ENCODE results near the gene LYPD3. TPM values are rescaled to one million over a fixed set of nuclear protein-coding genes. Genes with fewer than 3 reads are reported as not detected.

LYPD3 gene
- total and polyA plus RNA-seq, 2 experiments from 2014 or later: 4.6 to 13.2 TPM

DNA sequence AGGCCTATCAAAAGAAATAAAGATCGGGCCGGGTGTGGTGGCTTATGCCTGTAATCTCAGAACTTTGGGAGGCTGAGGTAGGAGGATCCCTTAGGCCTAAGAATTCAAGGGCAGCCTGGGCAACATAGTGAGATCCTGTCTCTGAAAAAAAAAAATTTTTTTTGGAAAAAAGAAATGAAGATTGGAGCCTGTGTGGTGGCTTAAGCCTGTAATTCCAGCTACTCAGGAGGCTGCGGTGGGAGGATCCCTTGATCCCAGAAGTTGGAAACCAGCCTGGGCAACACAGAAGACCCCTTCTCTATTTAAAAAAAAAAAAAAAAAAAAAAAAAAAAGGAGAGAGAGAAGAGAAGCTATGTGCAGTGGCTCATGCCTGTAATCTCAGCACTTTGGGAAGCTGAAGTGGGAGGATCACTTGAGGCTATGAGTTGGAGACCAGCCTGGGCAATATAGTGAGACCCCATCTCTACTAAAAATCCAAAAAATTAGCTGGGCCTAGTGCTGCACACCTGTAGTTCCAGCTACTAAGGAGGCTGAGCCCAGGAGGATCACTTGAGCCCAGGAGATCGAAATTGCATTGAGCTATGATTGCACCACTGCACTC is 14.7 kb upstream of the LYPD3 start:
- Histone ChIP-seq H3K9me2 (replicated peaks; ENCODE audit: insufficient read depth) (no peaks in the 10 kb centered on the region), H4K20me1 (ENCODE audit: insufficient read depth, poor library complexity, severe bottlenecking) (no peaks in the 10 kb centered on the region), H2AFZ (no peak overlapping the region), H3K4me2 (no peak overlapping the region), H3K27ac (no peak overlapping the region), H3K36me3 (replicated peaks; ENCODE audit: insufficient read depth, low read depth) (no peaks in the 10 kb centered on the region), H3K79me2 (no peaks in the 10 kb centered on the region), H3K27me3 (no peaks in the 10 kb centered on the region), H3K9me3 (ENCODE audit: low read depth) (no peaks in the 10 kb centered on the region), H3K4me3 (no peak overlapping the region), H3K4me1 (ENCODE audit: insufficient read depth) (no peaks in the 10 kb centered on the region)
- DNase-seq (ENCODE audit: low spot score): no peak
- no peak for TF ChIP-seq EZH2phosphoT487 (IDR thresholded peaks at IDR 0.05; ENCODE audit: low read depth, severe bottlenecking, unreplicated experiment)
- no peak for TF ChIP-seq EZH2 (IDR thresholded peaks at IDR 0.05; ENCODE audit: borderline replicate concordance)
- TF ChIP-seq, protein P1, sequence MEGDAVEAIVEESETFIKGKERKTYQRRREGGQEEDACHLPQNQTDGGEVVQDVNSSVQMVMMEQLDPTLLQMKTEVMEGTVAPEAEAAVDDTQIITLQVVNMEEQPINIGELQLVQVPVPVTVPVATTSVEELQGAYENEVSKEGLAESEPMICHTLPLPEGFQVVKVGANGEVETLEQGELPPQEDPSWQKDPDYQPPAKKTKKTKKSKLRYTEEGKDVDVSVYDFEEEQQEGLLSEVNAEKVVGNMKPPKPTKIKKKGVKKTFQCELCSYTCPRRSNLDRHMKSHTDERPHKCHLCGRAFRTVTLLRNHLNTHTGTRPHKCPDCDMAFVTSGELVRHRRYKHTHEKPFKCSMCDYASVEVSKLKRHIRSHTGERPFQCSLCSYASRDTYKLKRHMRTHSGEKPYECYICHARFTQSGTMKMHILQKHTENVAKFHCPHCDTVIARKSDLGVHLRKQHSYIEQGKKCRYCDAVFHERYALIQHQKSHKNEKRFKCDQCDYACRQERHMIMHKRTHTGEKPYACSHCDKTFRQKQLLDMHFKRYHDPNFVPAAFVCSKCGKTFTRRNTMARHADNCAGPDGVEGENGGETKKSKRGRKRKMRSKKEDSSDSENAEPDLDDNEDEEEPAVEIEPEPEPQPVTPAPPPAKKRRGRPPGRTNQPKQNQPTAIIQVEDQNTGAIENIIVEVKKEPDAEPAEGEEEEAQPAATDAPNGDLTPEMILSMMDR (IDR thresholded peaks at IDR 0.05; ENCODE audit: poor library complexity): no peak
- WGBS (ENCODE audit: low lambda C conversion rate, missing lambda C conversion rate): 96% methylated on average over 4 of the region's 4 CpGs

DNA sequence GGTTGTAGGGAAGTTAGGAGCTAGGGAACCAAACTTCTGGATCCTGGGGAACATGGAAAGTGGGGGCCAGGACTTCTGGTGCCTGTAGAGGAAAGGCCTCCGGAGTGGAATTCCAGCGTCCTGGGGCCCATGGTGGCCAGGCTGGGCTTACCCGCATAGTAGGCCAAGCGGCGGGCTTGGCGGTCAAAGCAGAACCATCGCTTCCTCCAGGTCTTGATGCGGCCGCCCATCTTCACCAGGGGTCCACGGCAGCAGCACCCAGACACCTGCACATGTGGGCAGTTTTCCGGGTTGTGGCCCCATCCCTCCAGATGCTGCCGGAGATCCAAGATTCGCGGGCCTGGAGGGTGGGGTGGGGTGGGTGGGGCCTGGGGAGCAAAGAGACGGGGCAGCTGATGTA is 13.8 kb upstream of the LYPD3 start:
- no peaks in the 10 kb centered on the region for H3K9me3 ChIP-seq (ENCODE audit: low read depth)

GRCh38 chr19:43478323-43478722 is 12.9 kb upstream of the LYPD3 start:
- H3K27ac ChIP-seq: no peak overlapping the region
- no peak overlapping the region for H2AFZ ChIP-seq
- H3K9me3 ChIP-seq (ENCODE audit: low read depth): no peaks in the 10 kb centered on the region
- H3K27me3 ChIP-seq: no peaks in the 10 kb centered on the region
- no peak overlapping the region for H3K4me2 ChIP-seq
- no peak for DNase-seq (ENCODE audit: low spot score)
- no peaks in the 10 kb centered on the region for H3K36me3 ChIP-seq (replicated peaks; ENCODE audit: insufficient read depth, low read depth)
- no peaks in the 10 kb centered on the region for H3K79me2 ChIP-seq
- no peaks in the 10 kb centered on the region for H3K4me1 ChIP-seq (ENCODE audit: insufficient read depth)
- no peaks in the 10 kb centered on the region for H3K9me2 ChIP-seq (replicated peaks; ENCODE audit: insufficient read depth)
- H4K20me1 ChIP-seq (ENCODE audit: insufficient read depth, poor library complexity, severe bottlenecking): no peaks in the 10 kb centered on the region
- WGBS (ENCODE audit: low lambda C conversion rate, missing lambda C conversion rate): 96% methylated on average over 3 of the region's 3 CpGs
- TF ChIP-seq EZH2phosphoT487 (IDR thresholded peaks at IDR 0.05; ENCODE audit: low read depth, severe bottlenecking, unreplicated experiment) (no peak), EZH2 (IDR thresholded peaks at IDR 0.05; ENCODE audit: borderline replicate concordance) (no peak)
- TF ChIP-seq, protein P1 (IDR thresholded peaks at IDR 0.05; ENCODE audit: poor library complexity): no peak
- no peak overlapping the region for H3K4me3 ChIP-seq

More for the DNA sequence above, 13.8 kb upstream of the LYPD3 start:
- Histone ChIP-seq H2AFZ (no peak overlapping the region), H3K4me3 (no peak overlapping the region), H4K20me1 (ENCODE audit: insufficient read depth, poor library complexity, severe bottlenecking) (no peaks in the 10 kb centered on the region), H3K4me2 (no peak overlapping the region), H3K36me3 (replicated peaks; ENCODE audit: insufficient read depth, low read depth) (no peaks in the 10 kb centered on the region), H3K79me2 (no peaks in the 10 kb centered on the region), H3K27me3 (no peaks in the 10 kb centered on the region), H3K4me1 (ENCODE audit: insufficient read depth) (no peaks in the 10 kb centered on the region), H3K9me2 (replicated peaks; ENCODE audit: insufficient read depth) (no peaks in the 10 kb centered on the region), H3K27ac (no peak overlapping the region)
- no peak for DNase-seq (ENCODE audit: low spot score)
- TF ChIP-seq EZH2phosphoT487 (IDR thresholded peaks at IDR 0.05; ENCODE audit: low read depth, severe bottlenecking, unreplicated experiment) (no peak), EZH2 (IDR thresholded peaks at IDR 0.05; ENCODE audit: borderline replicate concordance) (no peak)
- TF ChIP-seq, protein P1 (IDR thresholded peaks at IDR 0.05; ENCODE audit: poor library complexity): no peak
- WGBS (ENCODE audit: low lambda C conversion rate, missing lambda C conversion rate): 92% methylated on average over 11 of the region's 15 CpGs

Measured in hepatocyte (in vitro differentiated cells).